OCI-LY7 (cell line): ENCODE measurements around the gene ZNF644. TPM values are rescaled to one million over a fixed set of nuclear protein-coding genes. Genes with fewer than 3 reads are reported as not detected.

Experiments used
- BruUV-seq: library from RNA; stranded (reverse); fragments of 400-500 nt; replicated peaks from 2 replicates; lab custom pipeline; 2021; lab: Mats Ljungman, UMichigan
- CTCF ChIA-PET: fragments of 300-600 bp; sonication (Branson Sonifier 250); formaldehyde crosslinking; loops from one replicate; lab custom pipeline; 2022; ENCODE audit warnings: antibody characterized with exemption; ENCODE audit not compliant: unreplicated experiment; lab: Charles Lee
- POLR2A ChIA-PET: fragments of 300-600 bp; sonication (Branson Sonifier 250); formaldehyde crosslinking; loops from one replicate; lab custom pipeline; 2022; ENCODE audit warnings: antibody characterized with exemption; lab: Charles Lee
- DNase-seq: peaks from one replicate; pipeline ENCODE4 v3.0.0-alpha.2; 2015; ENCODE audit warnings: low spot score
- H2AFZ ChIP-seq: fragments of 200-600 bp; sonication (generic), shearing (Covaris generic); 2 replicates; pipeline ENCODE4 v1.6.1; 2014; ENCODE audit warnings: mild to moderate bottlenecking, antibody characterized with exemption, low read length, moderate library complexity
- H3K27ac ChIP-seq: fragments of 200-600 bp; sonication (generic); 2 replicates; pipeline ENCODE4 v1.5.1; 2014; ENCODE audit warnings: mixed run types, low read depth, mild to moderate bottlenecking, moderate library complexity, low read length, inconsistent platforms; ENCODE audit not compliant: poor library complexity, severe bottlenecking
- H3K36me3 ChIP-seq: fragments of 200-600 bp; sonication (generic); 2 replicates; pipeline ENCODE4 v1.6.1; 2014; ENCODE audit warnings: mild to moderate bottlenecking, antibody characterized with exemption, low read length, moderate library complexity, mixed read lengths; ENCODE audit not compliant: insufficient read depth
- H3K4me1 ChIP-seq: fragments of 200-600 bp; sonication (generic); 2 replicates; pipeline ENCODE4 v1.5.1; 2014; ENCODE audit warnings: mild to moderate bottlenecking, low read length; ENCODE audit not compliant: insufficient read depth, poor library complexity, severe bottlenecking
- H3K4me2 ChIP-seq: fragments of 200-600 bp; sonication (generic); 2 replicates; pipeline ENCODE4 v1.6.1; 2014; ENCODE audit warnings: mild to moderate bottlenecking, low read length
- H3K4me3 ChIP-seq: fragments of 200-600 bp; sonication (generic); 2 replicates; pipeline ENCODE4 v1.5.1; 2014; ENCODE audit warnings: mild to moderate bottlenecking, low read depth, low read length; ENCODE audit not compliant: poor library complexity, severe bottlenecking
- H3K79me2 ChIP-seq: fragments of 200-600 bp; sonication (generic); 2 replicates; pipeline ENCODE4 v1.6.1; 2016; ENCODE audit warnings: low read depth, mild to moderate bottlenecking, low read length, moderate library complexity, mixed read lengths; ENCODE audit not compliant: insufficient read depth
- H3K9me2 ChIP-seq: fragments of 200-600 bp; sonication (generic); 2 replicates; pipeline ENCODE4 v1.6.1; 2016; ENCODE audit warnings: mild to moderate bottlenecking, low read length, mixed read lengths; ENCODE audit not compliant: insufficient read depth
- H3K9me3 ChIP-seq: fragments of 200-600 bp; sonication (generic); 2 replicates; pipeline ENCODE4 v1.6.1; 2014; ENCODE audit warnings: mild to moderate bottlenecking, mixed run types, low read length, mixed read lengths
- H4K20me1 ChIP-seq: fragments of 200-600 bp; sonication (generic); 2 replicates; pipeline ENCODE4 v1.6.1; 2014; ENCODE audit warnings: mild to moderate bottlenecking, antibody characterized with exemption, low read length, moderate library complexity, mixed read lengths; ENCODE audit not compliant: insufficient read depth
- CTCF ChIP-seq: fragments of 200-600 bp; sonication (generic); conservative IDR thresholded peaks from 2 replicates; pipeline ENCODE4 v1.5.1; 2014; ENCODE audit warnings: mild to moderate bottlenecking, antibody characterized with exemption, low read length, moderate library complexity, mixed read lengths
- EZH2phosphoT487 ChIP-seq: fragments of 200-600 bp; sonication (generic); IDR thresholded peaks from 2 replicates; pipeline ENCODE4 v1.6.1; 2018; ENCODE audit warnings: low read depth, borderline replicate concordance, mild to moderate bottlenecking, mixed run types, antibody characterized with exemption, low read length, moderate library complexity, mixed read lengths
- intact Hi-C: fragments of 100-400 bp; cut with micrococcal nuclease; formaldehyde crosslinking; loops from one replicate; pipeline ENCODE4 v1.10.0; 2022; ENCODE audit not compliant: unreplicated experiment
- total RNA-seq, 2 experiments: library from RNA; depleted of rRNA in 1 of 2; stranded (reverse); fragments of >200 nt in 1 of 2; shearing (Covaris generic) in 1 of 2; gene quantifications; 2 replicates each; pipeline ENCODE4 v1.2.3, GENCODE V29; 2014 to 2022

Gene ZNF644
- total RNA-seq, 2 experiments from 2014 or later: 56.6 to 65.1 TPM

GRCh38 chr1:90919190-90919719 lies 102.6 kb downstream of the ZNF644 start:
- Histone ChIP-seq H3K36me3 (peaks cover 48% of the 10 kb centered on the region), H3K79me2 (peaks cover 77% of the 10 kb centered on the region), H3K4me2 (peak overlapping the region; percentile 11; the same call in 1 of the 2 replicates), H3K9me2 (no peaks in the 10 kb centered on the region), H3K4me1 (peaks cover 13% of the 10 kb centered on the region), H3K9me3 (no peaks in the 10 kb centered on the region), H4K20me1 (peaks cover 41% of the 10 kb centered on the region; the same call in 1 of the 2 replicates), H3K4me3 (no peak overlapping the region), H3K27ac (no peak overlapping the region), H2AFZ (no peak overlapping the region)
- POLR2A ChIA-PET: interaction anchor here (1.0 to 1.4 kb wide), 2 partner anchors 8 to 10 kb away, joined by 3 to 4 read pairs; no protein-coding TSS in a partner anchor
- TF ChIP-seq CTCF: no peak
- TF ChIP-seq EZH2phosphoT487: no peak
- CTCF ChIA-PET: no interaction called here
- intact Hi-C loops: no loop called here
- DNase-seq: peak; percentile 18
- BruUV-seq: no TSS peak

- CTCF ChIA-PET: no interaction called here
- Histone ChIP-seq H3K9me2 (no peaks in the 10 kb centered on the region), H3K9me3 (no peaks in the 10 kb centered on the region), H4K20me1 (no peaks in the 10 kb centered on the region), H3K4me2 (no peak overlapping the region), H3K4me1 (no peaks in the 10 kb centered on the region), H3K27ac (no peak overlapping the region), H3K79me2 (peaks cover 10% of the 10 kb centered on the region; the same call in 1 of the 2 replicates), H2AFZ (no peak overlapping the region), H3K4me3 (no peak overlapping the region), H3K36me3 (peaks cover 37% of the 10 kb centered on the region)
- BruUV-seq: no TSS peak
- DNase-seq: no peak
- POLR2A ChIA-PET: interaction anchor here (0.7 to 0.8 kb wide), 2 partner anchors 10 to 184 kb away, joined by 3 read pairs; no protein-coding TSS in a partner anchor
- intact Hi-C loops: no loop called here
- no peak for TF ChIP-seq CTCF
- no peak for TF ChIP-seq EZH2phosphoT487
Observed at GRCh38 chr1:90911353-90911752, 110.5 kb downstream of the ZNF644 start.

GRCh38 chr1:90902672-90903071 lies 119.2 kb downstream of the ZNF644 start:
- no TSS peak for BruUV-seq
- Histone ChIP-seq H3K4me1 (no peaks in the 10 kb centered on the region), H3K4me3 (no peak overlapping the region), H3K27ac (no peak overlapping the region), H3K4me2 (no peak overlapping the region), H3K36me3 (peaks cover 52% of the 10 kb centered on the region), H3K79me2 (peaks cover 16% of the 10 kb centered on the region; the same call in 1 of the 2 replicates), H3K9me3 (0 out of 2 replicates have a peak, but pooled peaks cover 5% of the 10 kb centered on the region), H2AFZ (no peak overlapping the region), H4K20me1 (no peaks in the 10 kb centered on the region), H3K9me2 (no peaks in the 10 kb centered on the region)
- POLR2A ChIA-PET: no interaction called here
- TF ChIP-seq CTCF (no peak), EZH2phosphoT487 (no peak)
- intact Hi-C loops: no loop called here
- no peak for DNase-seq
- CTCF ChIA-PET: no interaction called here
